HepG2 (cell line): ENCODE data around the gene RITA1. TPM values are rescaled to one million over a fixed set of nuclear protein-coding genes. Genes with fewer than 3 reads are reported as not detected.

Experiments
- CHD2 ChIP-seq: IDR thresholded peaks from 2 replicates; pipeline ENCODE4 v1.6.1; 2011; ENCODE audit warnings: low read depth, low read length, improper control_type of control experiment
- EEA1 ChIP-seq: sonication (generic); formaldehyde crosslinking; IDR thresholded peaks from 2 replicates; pipeline ENCODE4 v1.5.1; 2020; ENCODE audit warnings: mild to moderate bottlenecking, missing genetic modification reagents, borderline replicate concordance
- FOXM1 ChIP-seq: sonication (generic); formaldehyde crosslinking; IDR thresholded peaks from 2 replicates; pipeline ENCODE4 v1.5.0; 2020; ENCODE audit warnings: missing genetic modification reagents
- GZF1 ChIP-seq: sonication (generic); formaldehyde crosslinking; IDR thresholded peaks from 2 replicates; pipeline ENCODE4 v1.5.1; 2020; ENCODE audit warnings: mild to moderate bottlenecking, missing genetic modification reagents
- MED1 ChIP-seq: sonication (generic); formaldehyde crosslinking; IDR thresholded peaks from 2 replicates; pipeline ENCODE4 v1.4.0; 2020; ENCODE audit warnings: missing genetic modification reagents
- MXI1 ChIP-seq: IDR thresholded peaks from 3 replicates; pipeline ENCODE4 v1.6.1; 2012; ENCODE audit warnings: low read depth, low read length, inconsistent platforms, borderline replicate concordance
- NR2F1 ChIP-seq, 2 experiments: fragments of 450-650 bp in 1 of 2; formaldehyde crosslinking in 1 of 2; IDR thresholded peaks; 2 replicates each; pipeline versions ENCODE4 v1.5.0 to v1.6.1; 2016 to 2020; ENCODE audit warnings: mild to moderate bottlenecking in 1 of 2, missing compliant biosample characterization in 1 of 2, missing genetic modification reagents in 1 of 2, moderate library complexity in 1 of 2
- RARA ChIP-seq: IDR thresholded peaks from 2 replicates; pipeline ENCODE4 v1.6.1; 2016; ENCODE audit warnings: missing genetic modification reagents, missing compliant biosample characterization
- SMAD1 ChIP-seq: sonication (generic); formaldehyde crosslinking; IDR thresholded peaks from 2 replicates; pipeline ENCODE4 v1.4.0; 2020; ENCODE audit warnings: missing genetic modification reagents, low read depth, mild to moderate bottlenecking, borderline replicate concordance
- SP4 ChIP-seq: sonication (generic); formaldehyde crosslinking; IDR thresholded peaks from 2 replicates; pipeline ENCODE4 v1.8.1; 2023; ENCODE audit warnings: mild to moderate bottlenecking, missing genetic modification reagents
- TP53 ChIP-seq: sonication (generic); formaldehyde crosslinking; conservative IDR thresholded peaks from 2 replicates; pipeline ENCODE4 v1.4.0; 2020; ENCODE audit warnings: missing genetic modification reagents
- ZFY ChIP-seq: sonication (generic); formaldehyde crosslinking; IDR thresholded peaks from 2 replicates; pipeline ENCODE4 v1.4.0; 2020; ENCODE audit warnings: missing genetic modification reagents
- ZNF205 ChIP-seq: IDR thresholded peaks from 2 replicates; pipeline ENCODE4 v1.6.1; 2018; ENCODE audit warnings: missing biosample characterization, missing genetic modification reagents
- ZNF543 ChIP-seq: sonication (generic); formaldehyde crosslinking; IDR thresholded peaks from 2 replicates; pipeline ENCODE4 v1.4.0; 2020; ENCODE audit warnings: mild to moderate bottlenecking, missing genetic modification reagents
- polyA plus RNA-seq, 8 experiments: library from polyadenylated mRNA; depleted of rRNA in 3 of 8; stranded (reverse) in 7 of 8; unstranded in 1 of 8; fragments of >200 nt; fragmentation: Illumina TruSeq in 4 of 8; extraction: Trizol in 4 of 8; gene quantifications; 2 replicates each; pipeline versions ENCODE4 v1.2.1 to v1.2.3, GENCODE V29; 2011 to 2016; ENCODE audit warnings: low read depth in 4 of 8, missing spikeins in 1 of 8, mixed read lengths in 1 of 8; ENCODE audit not compliant: insufficient read depth in 1 of 8
- total RNA-seq, 5 experiments: library from RNA; depleted of rRNA; stranded (reverse); fragments of >200 nt; fragmentation: Illumina TruSeq; extraction: Trizol; gene quantifications; 2 replicates each; pipeline ENCODE4 v1.2.3, GENCODE V29; 2016; ENCODE audit warnings: low read depth in 1 of 5
- TF ChIP-seq, protein P1 (sequence below): sonication (generic); formaldehyde crosslinking; IDR thresholded peaks from 2 replicates; pipeline ENCODE4 v1.9.0; 2022; ENCODE audit warnings: missing genetic modification reagents, mild to moderate bottlenecking, borderline replicate concordance
- TF ChIP-seq, protein P2 (sequence below): sonication (generic); formaldehyde crosslinking; IDR thresholded peaks from 2 replicates; pipeline ENCODE4 v1.4.0; 2020; ENCODE audit warnings: missing genetic modification reagents, mild to moderate bottlenecking, borderline replicate concordance
- TF ChIP-seq, protein P3 (sequence below): sonication (generic); formaldehyde crosslinking; IDR thresholded peaks from 2 replicates; pipeline ENCODE4 v1.8.1; 2022; ENCODE audit warnings: low read depth, mild to moderate bottlenecking, missing genetic modification reagents
- TF ChIP-seq, protein P4 (sequence below): sonication (generic); formaldehyde crosslinking; IDR thresholded peaks from 2 replicates; pipeline ENCODE4 v1.4.0; 2020; ENCODE audit warnings: missing genetic modification reagents

Gene RITA1
- total and polyA plus RNA-seq, 2 of the 13 experiments (the other 11 are each of a cell fraction or from before 2014, with no cell fraction given): 12.4 to 28.9 TPM

DNA sequence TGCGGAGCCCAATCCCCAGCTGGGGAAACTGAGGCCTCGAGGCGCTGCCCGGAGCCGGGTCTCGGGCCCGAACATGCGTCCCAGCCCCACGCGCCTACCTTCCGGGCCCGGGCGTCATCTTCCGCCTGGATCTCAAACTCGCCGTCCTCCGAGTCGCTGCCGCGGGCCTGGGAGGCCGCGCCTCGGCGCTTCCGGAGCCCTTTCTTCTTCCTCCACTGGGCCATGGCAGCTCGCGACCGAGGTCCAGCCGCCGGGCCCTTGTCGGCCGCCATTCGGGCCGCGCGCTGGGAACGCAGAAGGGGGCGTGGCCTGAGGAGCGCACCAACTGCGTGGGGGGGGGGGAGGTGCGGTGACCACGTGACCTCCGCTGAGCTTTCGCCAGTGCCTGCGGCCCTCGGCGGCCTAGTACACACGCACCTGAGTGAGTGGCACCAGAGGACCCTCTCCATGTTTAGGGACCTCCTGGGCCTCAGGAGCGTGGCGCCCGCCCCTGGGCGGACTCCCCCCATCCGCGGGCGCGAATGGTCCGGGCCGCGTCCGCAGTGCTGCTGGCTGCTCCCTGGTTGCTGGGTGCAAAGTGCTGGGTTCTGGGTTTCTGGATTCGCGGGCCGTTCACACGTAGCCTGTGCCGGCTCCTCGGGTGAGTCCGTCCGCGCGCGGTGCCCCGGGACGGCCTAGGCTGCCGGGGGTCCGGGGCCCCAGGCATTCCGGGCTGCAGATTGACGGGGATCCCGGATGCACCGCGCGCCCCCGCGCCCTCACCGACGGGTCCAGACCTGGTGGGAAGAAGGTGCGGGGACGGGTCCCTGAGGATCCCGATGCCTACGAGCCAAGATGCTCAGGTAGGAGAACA lies at the start of gene RITA1, which contains the start of gene DDX54 (continued):
- TF ChIP-seq, protein P1, sequence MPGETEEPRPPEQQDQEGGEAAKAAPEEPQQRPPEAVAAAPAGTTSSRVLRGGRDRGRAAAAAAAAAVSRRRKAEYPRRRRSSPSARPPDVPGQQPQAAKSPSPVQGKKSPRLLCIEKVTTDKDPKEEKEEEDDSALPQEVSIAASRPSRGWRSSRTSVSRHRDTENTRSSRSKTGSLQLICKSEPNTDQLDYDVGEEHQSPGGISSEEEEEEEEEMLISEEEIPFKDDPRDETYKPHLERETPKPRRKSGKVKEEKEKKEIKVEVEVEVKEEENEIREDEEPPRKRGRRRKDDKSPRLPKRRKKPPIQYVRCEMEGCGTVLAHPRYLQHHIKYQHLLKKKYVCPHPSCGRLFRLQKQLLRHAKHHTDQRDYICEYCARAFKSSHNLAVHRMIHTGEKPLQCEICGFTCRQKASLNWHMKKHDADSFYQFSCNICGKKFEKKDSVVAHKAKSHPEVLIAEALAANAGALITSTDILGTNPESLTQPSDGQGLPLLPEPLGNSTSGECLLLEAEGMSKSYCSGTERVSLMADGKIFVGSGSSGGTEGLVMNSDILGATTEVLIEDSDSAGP (CRISPR knock-in tag): peak; percentile 96
- TF ChIP-seq GZF1 (CRISPR knock-in tag): peak; percentile 88; the same call in 1 of the 2 replicates
- peak; percentile 71; the same call in 1 of the 2 replicates for TF ChIP-seq SP4 (CRISPR knock-in tag)
- no peak for TF ChIP-seq FOXM1 (CRISPR knock-in tag)
- TF ChIP-seq ZFY (CRISPR knock-in tag): peak; percentile 97
- TF ChIP-seq, protein P2, sequence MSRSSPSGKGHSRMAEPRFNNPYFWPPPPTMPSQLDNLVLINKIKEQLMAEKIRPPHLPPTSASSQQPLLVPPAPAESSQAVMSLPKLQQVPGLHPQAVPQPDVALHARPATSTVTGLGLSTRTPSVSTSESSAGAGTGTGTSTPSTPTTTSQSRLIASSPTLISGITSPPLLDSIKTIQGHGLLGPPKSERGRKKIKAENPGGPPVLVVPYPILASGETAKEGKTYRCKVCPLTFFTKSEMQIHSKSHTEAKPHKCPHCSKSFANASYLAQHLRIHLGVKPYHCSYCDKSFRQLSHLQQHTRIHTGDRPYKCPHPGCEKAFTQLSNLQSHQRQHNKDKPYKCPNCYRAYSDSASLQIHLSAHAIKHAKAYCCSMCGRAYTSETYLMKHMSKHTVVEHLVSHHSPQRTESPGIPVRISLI (CRISPR knock-in tag): peak; percentile 46; the same call in 1 of the 2 replicates
- TF ChIP-seq, protein P3, sequence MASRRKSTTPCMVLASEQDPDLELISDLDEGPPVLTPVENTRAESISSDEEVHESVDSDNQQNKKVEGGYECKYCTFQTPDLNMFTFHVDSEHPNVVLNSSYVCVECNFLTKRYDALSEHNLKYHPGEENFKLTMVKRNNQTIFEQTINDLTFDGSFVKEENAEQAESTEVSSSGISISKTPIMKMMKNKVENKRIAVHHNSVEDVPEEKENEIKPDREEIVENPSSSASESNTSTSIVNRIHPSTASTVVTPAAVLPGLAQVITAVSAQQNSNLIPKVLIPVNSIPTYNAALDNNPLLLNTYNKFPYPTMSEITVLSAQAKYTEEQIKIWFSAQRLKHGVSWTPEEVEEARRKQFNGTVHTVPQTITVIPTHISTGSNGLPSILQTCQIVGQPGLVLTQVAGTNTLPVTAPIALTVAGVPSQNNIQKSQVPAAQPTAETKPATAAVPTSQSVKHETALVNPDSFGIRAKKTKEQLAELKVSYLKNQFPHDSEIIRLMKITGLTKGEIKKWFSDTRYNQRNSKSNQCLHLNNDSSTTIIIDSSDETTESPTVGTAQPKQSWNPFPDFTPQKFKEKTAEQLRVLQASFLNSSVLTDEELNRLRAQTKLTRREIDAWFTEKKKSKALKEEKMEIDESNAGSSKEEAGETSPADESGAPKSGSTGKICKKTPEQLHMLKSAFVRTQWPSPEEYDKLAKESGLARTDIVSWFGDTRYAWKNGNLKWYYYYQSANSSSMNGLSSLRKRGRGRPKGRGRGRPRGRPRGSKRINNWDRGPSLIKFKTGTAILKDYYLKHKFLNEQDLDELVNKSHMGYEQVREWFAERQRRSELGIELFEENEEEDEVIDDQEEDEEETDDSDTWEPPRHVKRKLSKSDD: peak; percentile 53; the same call in 1 of the 2 replicates
- no peak for TF ChIP-seq EEA1 (CRISPR knock-in tag)
- no peak; the same call in none of the 2 replicates for TF ChIP-seq RARA (CRISPR knock-in tag)
- peak; percentile 67; the same call in 1 of the 3 replicates for TF ChIP-seq MXI1
- TF ChIP-seq TP53: 0 out of 2 replicates have a peak, but pooled peaks have one; percentile 72
- no peak for TF ChIP-seq NR2F1 (CRISPR knock-in tag; IDR thresholded peaks at IDR 0.05)
- TF ChIP-seq MED1 (CRISPR knock-in tag): no peak; the same call in 1 of the 2 replicates
- TF ChIP-seq CHD2: no peak
- TF ChIP-seq ZNF543 (CRISPR knock-in tag): peak; percentile 75; the same call in 1 of the 2 replicates
- TF ChIP-seq, protein P4, sequence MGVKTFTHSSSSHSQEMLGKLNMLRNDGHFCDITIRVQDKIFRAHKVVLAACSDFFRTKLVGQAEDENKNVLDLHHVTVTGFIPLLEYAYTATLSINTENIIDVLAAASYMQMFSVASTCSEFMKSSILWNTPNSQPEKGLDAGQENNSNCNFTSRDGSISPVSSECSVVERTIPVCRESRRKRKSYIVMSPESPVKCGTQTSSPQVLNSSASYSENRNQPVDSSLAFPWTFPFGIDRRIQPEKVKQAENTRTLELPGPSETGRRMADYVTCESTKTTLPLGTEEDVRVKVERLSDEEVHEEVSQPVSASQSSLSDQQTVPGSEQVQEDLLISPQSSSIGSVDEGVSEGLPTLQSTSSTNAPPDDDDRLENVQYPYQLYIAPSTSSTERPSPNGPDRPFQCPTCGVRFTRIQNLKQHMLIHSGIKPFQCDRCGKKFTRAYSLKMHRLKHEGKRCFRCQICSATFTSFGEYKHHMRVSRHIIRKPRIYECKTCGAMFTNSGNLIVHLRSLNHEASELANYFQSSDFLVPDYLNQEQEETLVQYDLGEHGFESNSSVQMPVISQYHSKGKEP: no peak; the same call in 1 of the 2 replicates
- 0 out of 2 replicates have a peak, but pooled peaks have one; percentile 35 for TF ChIP-seq ZNF205 (CRISPR knock-in tag)
- TF ChIP-seq SMAD1 (CRISPR knock-in tag): peak; percentile 86
